ENCODE measurements around the gene SLC25A38. TPM values are rescaled to one million over a fixed set of nuclear protein-coding genes. Genes with fewer than 3 reads are reported as not detected.

Gene SLC25A38
- total RNA-seq, 4 donors from 2014 or later, result 45.6 to 71.6 (median 54.9) TPM

- DNase-seq, result no peak
- Histone ChIP-seq H3K36me3 (peaks cover 45 to 51% of the 10 kb centered on the region in 2 donors), H3K4me1 (peaks cover 11 to 27% of the 10 kb centered on the region in 2 donors), H3K27me3 (no peaks in the 10 kb centered on the region), H3K9me3 (no peaks in the 10 kb centered on the region), H3K27ac (no peak overlapping the region), H3K4me3 (replicated peaks in 1 of 3) (no peak overlapping the region)
- intact Hi-C loops (cut with DNase I), result loop anchor here (5.0 kb wide), 1 partner anchor 88 kb away; no protein-coding TSS in a partner anchor
- WGBS, 2 donors, result 72 to 77% methylated on average over 7 of the region's 7 CpGs
- no peak for TF ChIP-seq CTCF (IDR thresholded peaks at IDR 0.05)
- TF ChIP-seq POLR2A (IDR thresholded peaks at IDR 0.05), result no peak
These were observed 26.5 kb downstream of the SLC25A38 start for GRCh38 chr3:39409514-39410136.

GRCh38 chr3:39410893-39411292 is 27.7 kb downstream of the SLC25A38 start:
- Histone ChIP-seq H3K9me3 (no peaks in the 10 kb centered on the region), H3K4me1 (peaks cover 8 to 27% of the 10 kb centered on the region in 2 donors), H3K27ac (no peak overlapping the region), H3K27me3 (no peaks in the 10 kb centered on the region), H3K36me3 (peaks cover 45 to 51% of the 10 kb centered on the region in 2 donors), H3K4me3 (replicated peaks in 1 of 3) (no peak overlapping the region)
- no peak for DNase-seq
- 96 to 98% methylated on average over 7 of the region's 7 CpGs for WGBS, 2 donors
- no peak for TF ChIP-seq CTCF (IDR thresholded peaks at IDR 0.05)
- TF ChIP-seq POLR2A (IDR thresholded peaks at IDR 0.05), result no peak
- intact Hi-C loops (cut with DNase I), result loop anchor here (5.0 kb wide), 1 partner anchor 86 kb away; no protein-coding TSS in a partner anchor

DNA sequence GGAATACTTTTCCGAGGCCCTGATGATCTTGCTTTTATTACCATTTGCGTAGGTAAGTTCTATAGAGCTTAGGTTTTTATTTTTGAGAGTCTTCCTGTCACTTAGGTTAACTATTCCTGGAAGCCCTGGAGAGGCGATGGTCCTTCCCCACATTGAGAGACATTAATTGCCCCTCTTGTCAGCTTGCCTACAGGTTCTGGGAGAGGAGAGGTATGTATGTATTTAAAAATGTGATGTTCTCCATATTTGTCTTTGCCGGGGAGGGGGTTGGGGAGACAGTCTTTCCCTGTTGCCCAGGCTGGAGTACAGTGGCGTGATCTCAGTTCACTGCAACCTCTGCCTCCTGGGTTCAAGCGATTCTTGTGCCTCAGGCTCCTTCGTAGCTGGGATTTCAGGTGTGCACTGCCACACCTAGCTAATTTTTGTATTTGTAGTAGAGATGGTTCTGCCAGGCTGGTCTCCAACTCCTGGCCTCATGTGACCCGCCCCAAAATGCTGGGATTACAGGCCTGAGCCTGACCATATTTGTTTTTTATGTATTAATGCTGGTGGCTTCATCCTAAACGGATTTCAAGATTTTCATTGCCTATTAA is 29.6 kb downstream of the SLC25A38 start:
- Histone ChIP-seq H3K36me3 (peaks cover 45 to 51% of the 10 kb centered on the region in 2 donors), H3K27ac (no peak overlapping the region)
- WGBS, 2 donors, result 92 to 95% methylated on average over 9 of the region's 9 CpGs

GRCh38 chr3:39413691-39414420 is 30.7 kb downstream of the SLC25A38 start:
- Histone ChIP-seq H3K36me3 (peaks cover 45% of the 10 kb centered on the region in 2 donors), H3K27ac (no peak overlapping the region)

More for the DNA sequence above, 29.6 kb downstream of the SLC25A38 start:
- H3K27me3 ChIP-seq, result no peaks in the 10 kb centered on the region
- H3K4me1 ChIP-seq, result peaks cover 4 to 21% of the 10 kb centered on the region in 2 donors
- no peak overlapping the region for H3K4me3 ChIP-seq (replicated peaks in 1 of 3)
- TF ChIP-seq POLR2A (IDR thresholded peaks at IDR 0.05) (no peak), CTCF (IDR thresholded peaks at IDR 0.05) (no peak)
- intact Hi-C loops (cut with DNase I), result loop anchor here (5.0 kb wide), 1 partner anchor 85 kb away; no protein-coding TSS in a partner anchor
- no peak for DNase-seq
- H3K9me3 ChIP-seq, result no peaks in the 10 kb centered on the region

More at GRCh38 chr3:39413691-39414420, 30.7 kb downstream of the SLC25A38 start:
- no peaks in the 10 kb centered on the region for H3K27me3 ChIP-seq
- no peak for DNase-seq
- TF ChIP-seq POLR2A (IDR thresholded peaks at IDR 0.05) (no peak), CTCF (IDR thresholded peaks at IDR 0.05) (no peak)
- 72 to 76% methylated on average over 6 of the region's 6 CpGs for WGBS, 2 donors
- H3K4me3 ChIP-seq (replicated peaks in 1 of 3), result no peak overlapping the region
- H3K4me1 ChIP-seq, result peaks cover 0 to 10% of the 10 kb centered on the region in 2 donors
- intact Hi-C loops (cut with DNase I), result loop anchor here (5.0 kb wide), 1 partner anchor 83 kb away; no protein-coding TSS in a partner anchor
- H3K9me3 ChIP-seq, result no peaks in the 10 kb centered on the region

Measured in thyroid gland (tissue), 4 donors.